HG03097 (cell line): ENCODE measurements around the gene GRAMD4.

Experiments
- ATAC-seq: cut with Tn5 transposase; IDR thresholded peaks from one replicate; pipeline ENCODE4 v1.9.1; 2021; ENCODE audit not compliant: unreplicated experiment, low FRiP score

GRAMD4 gene

GRCh38 chr22:46596032-46596441 is 24.1 kb upstream of the GRAMD4 start:
- ATAC-seq, result no peak

GRCh38 chr22:46596819-46597218 is 23.4 kb upstream of the GRAMD4 start:
- no peak for ATAC-seq

- no peak for ATAC-seq
Measured at GRCh38 chr22:46598224-46598623, 22.0 kb upstream of the GRAMD4 start.

GRCh38 chr22:46598737-46599424 is 21.3 kb upstream of the GRAMD4 start:
- ATAC-seq, result no peak

- no peak for ATAC-seq
Measured at GRCh38 chr22:46600273-46600796, 19.9 kb upstream of the GRAMD4 start.

- ATAC-seq, result no peak
Measured at GRCh38 chr22:46602025-46602424, 18.2 kb upstream of the GRAMD4 start.

- ATAC-seq, result no peak
Measured at GRCh38 chr22:46604306-46604690, 15.9 kb upstream of the GRAMD4 start.

- no peak for ATAC-seq
Measured at GRCh38 chr22:46605117-46605516, 15.1 kb upstream of the GRAMD4 start.

- no peak for ATAC-seq
Measured at GRCh38 chr22:46606886-46607285, 13.3 kb upstream of the GRAMD4 start.

- ATAC-seq, result no peak
Measured at GRCh38 chr22:46607483-46608114, 12.6 kb upstream of the GRAMD4 start.

GRCh38 chr22:46609175-46609690 is 11.0 kb upstream of the GRAMD4 start:
- no peak for ATAC-seq

- no peak for ATAC-seq
Measured at GRCh38 chr22:46609724-46610201, 10.4 kb upstream of the GRAMD4 start.

- ATAC-seq, result no peak
Measured at GRCh38 chr22:46610356-46610755, 9.8 kb upstream of the GRAMD4 start.

GRCh38 chr22:46611189-46611588 is 9.0 kb upstream of the GRAMD4 start:
- ATAC-seq, result no peak

- ATAC-seq, result no peak
Measured at GRCh38 chr22:46612341-46612903, 7.8 kb upstream of the GRAMD4 start.

- ATAC-seq, result no peak
Measured at GRCh38 chr22:46612904-46613605, 7.1 kb upstream of the GRAMD4 start.

GRCh38 chr22:46613606-46614021 is 6.6 kb upstream of the GRAMD4 start:
- ATAC-seq, result no peak

GRCh38 chr22:46614025-46614931 is 5.9 kb upstream of the GRAMD4 start:
- no peak for ATAC-seq

GRCh38 chr22:46617207-46617985 is 2.8 kb upstream of the GRAMD4 start:
- ATAC-seq, result no peak
